ENCODE results near the gene APPL1. TPM values are rescaled to one million over a fixed set of nuclear protein-coding genes. Genes with fewer than 3 reads are reported as not detected.

APPL1 gene
- total and polyA plus RNA-seq, 12 donors, result 6.1 to 45.7 (median 32.3) TPM

GRCh38 chr3:57261119-57261518, 33.6 kb downstream of the APPL1 start:
- H3K4me3 ChIP-seq, result no peak overlapping the region

GRCh38 chr3:57261929-57262328, 34.4 kb downstream of the APPL1 start:
- H3K4me3 ChIP-seq, result no peak overlapping the region
- H3K9me3 ChIP-seq (replicated peaks in 1 of 3), result no peaks in the 10 kb centered on the region
- peaks cover 0 to 60% of the 10 kb centered on the region in 2 donors for H3K36me3 ChIP-seq (replicated peaks in 1 of 2)
- H3K4me1 ChIP-seq (replicated peaks in 1 of 2), result no peaks in the 10 kb centered on the region
- TF ChIP-seq POLR2A (IDR thresholded peaks at IDR 0.05) (no peak), CTCF (IDR thresholded peaks at IDR 0.05) (no peak)
- DNase-seq, result no peak
- H3K27me3 ChIP-seq, result no peaks in the 10 kb centered on the region
- WGBS, 4 donors, result 90 to 96% (median 96%) methylated on average over 3 of the region's 3 CpGs
- H3K27ac ChIP-seq, result no peak overlapping the region
- intact Hi-C loops (cut with DNase I), result no loop called here

More at GRCh38 chr3:57261119-57261518, 33.6 kb downstream of the APPL1 start:
- Histone ChIP-seq H3K9me3 (replicated peaks in 1 of 3) (no peaks in the 10 kb centered on the region), H3K36me3 (replicated peaks in 1 of 2) (peaks cover 0 to 64% of the 10 kb centered on the region in 2 donors), H3K27ac (no peak overlapping the region), H3K4me1 (replicated peaks in 1 of 2) (no peaks in the 10 kb centered on the region), H3K27me3 (no peaks in the 10 kb centered on the region)
- WGBS, 4 donors, result 92 to 95% (median 94%) methylated on average over 4 of the region's 4 CpGs
- TF ChIP-seq POLR2A (IDR thresholded peaks at IDR 0.05), result no peak
- TF ChIP-seq CTCF (IDR thresholded peaks at IDR 0.05), result no peak
- intact Hi-C loops (cut with DNase I), result no loop called here
- DNase-seq, result no peak

- WGBS, 4 donors, result 94 to 100% (median 96%) methylated on average over 1 of the region's 1 CpG
- no peaks in the 10 kb centered on the region for H3K9me3 ChIP-seq (replicated peaks in 1 of 3)
- intact Hi-C loops (cut with DNase I), result no loop called here
- no peak for DNase-seq
- H3K4me1 ChIP-seq (replicated peaks in 1 of 2), result no peaks in the 10 kb centered on the region
- TF ChIP-seq CTCF (IDR thresholded peaks at IDR 0.05) (no peak), POLR2A (IDR thresholded peaks at IDR 0.05) (no peak)
- H3K27ac ChIP-seq, result no peak overlapping the region
- H3K27me3 ChIP-seq, result no peaks in the 10 kb centered on the region
- H3K36me3 ChIP-seq (replicated peaks in 1 of 2), result peaks cover 0 to 47% of the 10 kb centered on the region in 2 donors
- H3K4me3 ChIP-seq, result no peak overlapping the region
These were observed 40.9 kb downstream of the APPL1 start for GRCh38 chr3:57268416-57268815.

GRCh38 chr3:57274845-57275244, 47.3 kb downstream of the APPL1 start:
- no peak overlapping the region for H3K4me3 ChIP-seq
- 96 to 100% (median 98%) methylated on average over 6 of the region's 6 CpGs for WGBS, 4 donors
- no peaks in the 10 kb centered on the region for H3K27me3 ChIP-seq
- intact Hi-C loops (cut with DNase I), result no loop called here
- DNase-seq, result no peak
- H3K9me3 ChIP-seq (replicated peaks in 1 of 3), result no peaks in the 10 kb centered on the region
- H3K36me3 ChIP-seq (replicated peaks in 1 of 2), result peaks cover 0 to 15% of the 10 kb centered on the region in 2 donors
- H3K4me1 ChIP-seq (replicated peaks in 1 of 2), result no peaks in the 10 kb centered on the region
- no peak overlapping the region for H3K27ac ChIP-seq
- TF ChIP-seq CTCF (IDR thresholded peaks at IDR 0.05) (no peak), POLR2A (IDR thresholded peaks at IDR 0.05) (no peak)
